Stimulated activated CD4-positive, alpha-beta T cell treated with anti-CD3 and anti-CD28 coated beads, Interleukin-15, amount 100 ng/mL, for 1 hour (primary cell): ENCODE measurements around the gene ARF6.

Experiments used
- DNase-seq, 2 donors: peaks; one replicate each; pipeline ENCODE4 v3.0.0-alpha.2; 2020; ENCODE audit warnings: low read depth in 1 of 2, low spot score in 1 of 2

Gene ARF6

DNA sequence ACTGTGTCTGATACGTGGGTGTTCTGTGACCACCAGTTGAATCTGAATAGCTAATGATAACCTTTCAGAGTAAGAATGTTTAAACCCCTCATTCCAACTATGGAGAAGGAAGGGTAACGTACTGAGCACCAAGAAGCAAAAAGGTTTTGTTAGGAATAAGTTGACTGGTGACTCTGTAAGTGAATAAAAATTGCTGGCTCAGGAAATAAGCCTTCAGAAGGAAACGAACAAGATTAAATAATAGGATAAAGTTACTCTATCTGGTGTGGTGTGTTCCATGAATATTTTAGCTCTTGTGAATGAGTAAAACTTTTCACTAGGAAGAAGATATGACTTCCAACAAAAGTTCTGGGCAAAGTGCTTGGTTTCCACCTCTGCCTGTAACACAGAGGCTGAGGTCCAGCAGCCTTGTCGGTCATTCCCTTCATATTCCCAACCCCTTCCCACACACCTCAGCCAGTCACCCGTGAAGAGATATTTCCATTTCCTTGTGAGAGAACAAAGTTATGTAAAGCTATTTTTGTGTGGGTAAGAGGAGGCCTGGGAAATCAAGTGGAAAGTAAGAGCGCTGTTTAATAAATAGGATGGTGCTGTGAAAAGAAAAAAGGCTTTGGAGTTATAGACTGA is 47.1 kb downstream of the ARF6 start:
- DNase-seq: no peak

DNA sequence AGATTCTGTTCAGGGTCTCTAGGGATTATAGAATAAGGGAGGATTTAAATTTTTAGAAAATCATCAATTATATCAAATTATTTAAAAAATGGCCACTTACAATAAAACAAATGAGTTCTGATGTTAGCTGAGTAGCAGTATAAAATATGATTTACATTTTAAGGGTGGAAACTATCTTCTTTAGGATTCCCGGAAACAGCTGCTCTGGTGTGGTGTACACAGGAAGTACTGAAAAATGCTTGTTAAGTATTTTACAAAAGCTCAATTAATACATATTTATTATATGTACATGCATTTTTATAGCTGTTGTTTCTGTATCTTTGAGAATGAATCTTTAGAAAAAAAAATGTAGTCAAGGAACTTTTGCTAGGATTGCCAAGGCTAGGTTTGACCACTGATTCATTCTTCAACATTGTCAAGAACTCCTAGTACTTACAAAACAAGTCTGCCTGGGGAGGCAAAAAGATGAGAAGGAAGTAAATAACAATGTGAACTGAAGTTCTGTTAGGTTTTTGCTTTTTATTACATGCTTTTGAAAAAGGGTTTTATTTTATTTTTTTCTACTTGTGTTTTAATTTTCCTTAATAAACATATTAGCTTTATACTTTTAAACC is 48.0 kb downstream of the ARF6 start:
- no peak for DNase-seq

DNA sequence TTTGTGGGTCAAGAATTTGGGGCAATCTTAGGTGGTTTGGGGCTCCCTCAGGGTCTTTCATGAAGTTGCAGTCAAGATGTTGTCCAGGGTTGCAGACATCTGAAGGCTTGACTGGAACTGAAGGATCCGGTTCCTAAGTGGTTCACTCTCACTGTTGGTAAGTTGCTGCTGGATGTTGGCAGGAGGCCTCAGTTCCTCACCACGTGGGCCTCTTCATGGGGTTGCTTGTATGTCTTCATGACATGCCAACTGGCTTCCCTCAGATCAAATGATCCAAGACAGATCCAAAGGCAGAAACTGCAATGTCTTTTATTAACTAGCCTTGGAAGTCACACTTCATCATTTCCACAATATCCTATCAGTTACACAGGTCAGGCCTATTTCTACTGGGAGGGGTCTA is 49.2 kb downstream of the ARF6 start:
- no peak for DNase-seq

DNA sequence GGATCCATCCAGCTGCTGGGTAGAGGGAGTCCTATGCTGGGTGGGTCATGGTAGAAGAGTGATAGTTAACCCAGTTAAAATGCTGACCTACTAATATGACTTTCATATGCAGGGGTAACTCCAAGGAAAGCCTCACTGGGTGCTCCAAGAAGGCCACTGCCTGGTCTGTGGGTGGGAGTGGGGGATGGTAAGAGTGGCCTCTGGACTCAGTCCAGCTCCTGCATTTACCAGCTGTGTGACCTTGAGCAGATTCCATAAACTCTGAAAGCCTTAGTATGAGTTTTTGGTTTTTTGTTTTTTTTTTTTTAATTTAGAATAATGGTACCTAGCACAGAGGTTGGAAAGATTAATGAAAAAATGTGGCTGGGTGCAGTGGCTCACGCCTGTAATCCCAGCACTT is 51.6 kb downstream of the ARF6 start:
- no peak for DNase-seq

DNA sequence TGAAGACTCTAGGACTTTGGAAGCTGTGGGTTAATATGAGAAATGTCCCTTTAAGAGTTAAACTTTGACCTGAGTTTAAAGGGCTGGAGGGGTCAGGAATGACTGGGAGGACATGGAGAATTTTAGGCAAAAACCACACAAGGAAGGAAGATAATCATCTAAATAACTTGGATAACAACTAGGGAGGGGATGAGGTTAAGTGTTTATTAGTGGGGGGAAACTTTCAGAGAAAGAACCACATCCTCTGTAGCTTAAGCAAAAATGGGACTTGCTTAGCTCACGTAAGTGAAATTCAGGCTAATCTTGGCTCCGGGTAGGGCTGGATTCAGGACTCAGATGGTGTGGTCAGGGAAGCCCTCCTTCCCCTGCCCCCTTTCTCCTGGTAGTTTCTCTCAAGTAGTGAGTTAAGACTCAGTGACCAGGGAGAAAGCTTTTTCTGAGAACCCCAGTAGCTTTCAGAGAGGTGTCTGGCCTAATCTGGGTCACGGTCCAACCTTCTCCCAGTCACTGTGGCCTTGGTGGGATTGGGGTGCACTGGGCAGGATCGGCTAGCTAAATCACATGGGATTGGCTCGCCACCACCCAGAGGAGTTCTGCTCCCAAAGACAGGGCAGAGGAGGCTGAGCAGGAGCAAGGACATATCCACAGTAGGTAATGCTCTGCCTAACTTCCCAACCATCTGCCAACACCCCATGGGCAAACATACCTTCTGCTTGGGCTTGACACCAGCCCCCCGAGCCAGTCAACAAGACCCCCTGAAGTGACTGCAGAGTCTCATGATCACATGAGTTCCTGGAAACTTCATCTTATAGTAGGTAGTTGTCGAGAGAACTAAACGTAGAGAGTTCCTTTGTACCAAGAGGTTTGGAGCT is 52.8 kb downstream of the ARF6 start:
- no peak for DNase-seq
